Neural cell (in vitro differentiated cells): ENCODE data around the gene ADCY1. TPM values are rescaled to one million over a fixed set of nuclear protein-coding genes. Genes with fewer than 3 reads are reported as not detected.

ENCODE experiments used
- H2AFZ ChIP-seq: fragments of 200-600, 300-800 bp; sonication (generic), shearing (Covaris generic); 2 replicates; pipeline ENCODE4 v1.6.0; 2014; ENCODE audit warnings: low read depth, mild to moderate bottlenecking, antibody characterized with exemption, low read length, moderate library complexity
- H3F3A ChIP-seq: fragments of 200-600 bp; shearing (Covaris generic); 2 replicates; pipeline ENCODE4 v1.6.1; 2016; ENCODE audit warnings: mild to moderate bottlenecking, moderate library complexity, mixed read lengths, antibody characterized with exemption, low read length; ENCODE audit not compliant: insufficient read depth, poor library complexity, severe bottlenecking
- H3K27ac ChIP-seq: fragments of 200-600, 300-800 bp; sonication (generic), shearing (Covaris generic); 2 replicates; pipeline ENCODE4 v1.5.1; 2014; ENCODE audit warnings: mild to moderate bottlenecking, low read length, moderate library complexity
- H3K27me3 ChIP-seq: fragments of 300-800, 200-600 bp; sonication (generic), shearing (Covaris generic); 2 replicates; pipeline ENCODE4 v1.6.0; 2014; ENCODE audit warnings: mild to moderate bottlenecking, low read depth, low read length, moderate library complexity; ENCODE audit not compliant: insufficient read depth
- H3K36me3 ChIP-seq: fragments of 300-800, 200-600 bp; sonication (generic), shearing (Covaris generic); 2 replicates; pipeline ENCODE4 v1.5.1; 2014; ENCODE audit warnings: mild to moderate bottlenecking, antibody characterized with exemption, low read length, moderate library complexity; ENCODE audit not compliant: insufficient read depth
- H3K4me2 ChIP-seq: fragments of 300-800, 200-600 bp; sonication (generic), shearing (Covaris generic); 2 replicates; pipeline ENCODE4 v1.6.0; 2014; ENCODE audit warnings: mild to moderate bottlenecking, low read length
- H3K4me3 ChIP-seq: fragments of 300-800, 200-600 bp; sonication (generic), shearing (Covaris generic); 2 replicates; pipeline ENCODE4 v1.5.1; 2014; ENCODE audit warnings: mild to moderate bottlenecking, low read length, moderate library complexity
- H3K79me2 ChIP-seq: fragments of 200-600 bp; shearing (Covaris generic); replicated peaks from 2 replicates; pipeline ENCODE4 v1.6.0; 2014; ENCODE audit warnings: mild to moderate bottlenecking, low read length, moderate library complexity; ENCODE audit not compliant: insufficient read depth
- H3K9ac ChIP-seq: fragments of 300-800, 200-600 bp; sonication (generic), shearing (Covaris generic); 2 replicates; pipeline ENCODE4 v1.6.1; 2016; ENCODE audit warnings: mild to moderate bottlenecking, low read length, mixed read lengths
- H3K9me2 ChIP-seq: fragments of 200-600 bp; shearing (Covaris generic); 2 replicates; pipeline ENCODE4 v1.6.1; 2016; ENCODE audit warnings: mild to moderate bottlenecking, low read length, mixed read lengths; ENCODE audit not compliant: insufficient read depth
- H3K9me3 ChIP-seq: fragments of 200-600, 300-800 bp; sonication (generic), shearing (Covaris generic); 2 replicates; pipeline ENCODE4 v1.6.1; 2016; ENCODE audit warnings: mild to moderate bottlenecking, mixed run types, low read length, moderate library complexity, mixed read lengths
- H4K20me1 ChIP-seq: fragments of 200-600 bp; shearing (Covaris generic); 2 replicates; pipeline ENCODE4 v1.6.1; 2016; ENCODE audit warnings: mild to moderate bottlenecking, mixed run types; ENCODE audit not compliant: insufficient read depth
- CTCF ChIP-seq: fragments of 450-650 bp; IDR thresholded peaks from 2 replicates; pipeline ENCODE4 v1.5.1; 2014; ENCODE audit warnings: antibody characterized with exemption, mild to moderate bottlenecking, moderate library complexity; ENCODE audit not compliant: poor library complexity, severe bottlenecking
- EP300 ChIP-seq: fragments of 450-650 bp; conservative IDR thresholded peaks from 2 replicates; pipeline ENCODE4 v1.6.1; 2014; ENCODE audit warnings: antibody characterized with exemption, mild to moderate bottlenecking, moderate library complexity; ENCODE audit not compliant: poor library complexity, severe bottlenecking
- EZH2 ChIP-seq: fragments of 200-600, 300-800 bp; shearing (Covaris generic), sonication (generic); IDR thresholded peaks from 2 replicates; pipeline ENCODE4 v1.6.1; 2014; ENCODE audit warnings: antibody characterized with exemption, low read length, borderline replicate concordance, mild to moderate bottlenecking; ENCODE audit not compliant: insufficient read depth, poor library complexity, severe bottlenecking
- MXI1 ChIP-seq: fragments of 450-650 bp; conservative IDR thresholded peaks from 2 replicates; pipeline ENCODE4 v1.6.1; 2014; ENCODE audit warnings: antibody characterized with exemption, mild to moderate bottlenecking; ENCODE audit not compliant: poor library complexity, severe bottlenecking
- POLR2AphosphoS5 ChIP-seq: IDR thresholded peaks from 2 replicates; pipeline ENCODE4 v1.6.1; 2012
- RAD21 ChIP-seq: fragments of 450-650 bp; conservative IDR thresholded peaks from 2 replicates; pipeline ENCODE4 v1.6.1; 2014; ENCODE audit warnings: antibody characterized with exemption, mild to moderate bottlenecking, moderate library complexity
- REST ChIP-seq: IDR thresholded peaks from 2 replicates; pipeline ENCODE4 v1.6.1; 2012; ENCODE audit warnings: borderline replicate concordance
- SMC3 ChIP-seq: fragments of 450-650 bp; conservative IDR thresholded peaks from 2 replicates; pipeline ENCODE4 v1.6.1; 2014; ENCODE audit warnings: antibody characterized with exemption, mild to moderate bottlenecking, moderate library complexity; ENCODE audit not compliant: poor library complexity
- TAF1 ChIP-seq: IDR thresholded peaks from 2 replicates; pipeline ENCODE4 v1.6.1; 2012; ENCODE audit warnings: low read depth
- polyA plus RNA-seq: library from polyadenylated mRNA; depleted of rRNA; stranded (reverse); fragments of >200 nt; gene quantifications from 2 replicates; pipeline ENCODE4 v1.2.3, GENCODE V29; 2014

ADCY1 gene
- polyA plus RNA-seq, 1 donor from 2014 or later: 14.8 TPM

- no peak overlapping the region for H3K9ac ChIP-seq
- H3K4me2 ChIP-seq: no peak overlapping the region
- no peak overlapping the region for H2AFZ ChIP-seq
- H4K20me1 ChIP-seq: no peaks in the 10 kb centered on the region
- no peak overlapping the region for H3K4me3 ChIP-seq
- TF ChIP-seq TAF1 (no peak), RAD21 (no peak), REST (no peak), SMC3 (no peak), EP300 (no peak)
- H3K36me3 ChIP-seq: no peaks in the 10 kb centered on the region
- H3K9me3 ChIP-seq: no peaks in the 10 kb centered on the region
- H3K79me2 ChIP-seq: no peaks in the 10 kb centered on the region
- H3F3A ChIP-seq: no peaks in the 10 kb centered on the region
- peaks cover 4% of the 10 kb centered on the region for H3K27me3 ChIP-seq
- no peaks in the 10 kb centered on the region for H3K9me2 ChIP-seq
- no peak overlapping the region for H3K27ac ChIP-seq
These were observed 5.5 kb upstream of the ADCY1 start for GRCh38 chr7:45568536-45569289.

- Histone ChIP-seq H3K27ac (no peak overlapping the region), H3K4me2 (no peak overlapping the region), H4K20me1 (no peaks in the 10 kb centered on the region), H3K9ac (no peak overlapping the region), H3K4me3 (no peak overlapping the region), H2AFZ (no peak overlapping the region), H3F3A (no peaks in the 10 kb centered on the region), H3K9me2 (no peaks in the 10 kb centered on the region), H3K9me3 (no peaks in the 10 kb centered on the region), H3K36me3 (no peaks in the 10 kb centered on the region), H3K27me3 (peaks cover 4% of the 10 kb centered on the region), H3K79me2 (no peaks in the 10 kb centered on the region)
- TF ChIP-seq POLR2AphosphoS5: no peak
- TF ChIP-seq REST: no peak
- no peak for TF ChIP-seq EZH2
- no peak for TF ChIP-seq TAF1
- no peak for TF ChIP-seq SMC3
- no peak for TF ChIP-seq CTCF
- no peak for TF ChIP-seq MXI1
- no peak for TF ChIP-seq EP300
- TF ChIP-seq RAD21: no peak
These were observed 4.9 kb upstream of the ADCY1 start for GRCh38 chr7:45569290-45569685.
